ENCODE data around the gene PRKACA. TPM values are rescaled to one million over a fixed set of nuclear protein-coding genes. Genes with fewer than 3 reads are reported as not detected.

The PRKACA gene
- total and polyA plus RNA-seq, 10 of the 15 experiments (the other 5 are each of a cell fraction or from before 2014, with no cell fraction given), result 0.53 to 68.5 (median 11.2) TPM

DNA sequence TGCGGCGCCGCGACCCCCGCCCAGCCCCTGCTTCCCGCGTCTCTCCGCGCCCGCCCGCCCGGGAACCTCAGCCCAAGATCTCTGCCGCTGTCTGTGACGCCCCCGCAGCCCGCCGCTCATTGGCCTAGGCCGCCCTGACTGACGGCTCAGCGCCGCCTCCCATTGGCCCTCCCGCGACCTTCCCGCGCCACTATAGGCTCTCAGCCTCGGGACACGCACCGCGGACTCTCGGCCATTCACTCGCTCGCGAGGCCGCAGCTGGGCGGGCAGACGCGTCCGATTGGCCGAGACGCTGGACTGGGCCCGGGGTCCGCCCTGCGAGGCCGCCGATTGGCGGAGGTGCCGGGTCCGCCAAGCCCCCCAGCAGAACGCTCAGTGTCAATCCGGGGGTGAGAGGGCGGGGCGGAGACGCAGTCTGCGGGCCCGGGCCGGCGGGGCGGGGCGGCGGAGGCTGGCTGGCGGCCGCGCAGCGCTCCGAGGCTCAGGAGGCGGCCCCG lies at the start of gene PRKACA (continued):
- TF ChIP-seq CREM (IDR thresholded peaks at IDR 0.05; ENCODE audit: low read depth) (peak; percentile 91), WRNIP1 (IDR thresholded peaks at IDR 0.05; ENCODE audit: borderline replicate concordance, low read depth, low read length) (no peak), RAD21 (IDR thresholded peaks at IDR 0.05; ENCODE audit: insufficient read depth, low read depth, low read length) (no peak), GATAD2B (conservative IDR thresholded peaks at IDR 0.05; ENCODE audit: low read depth) (no peak), BRCA1 (IDR thresholded peaks at IDR 0.05; ENCODE audit: low read depth, low read length) (no peak), KLF5 (IDR thresholded peaks at IDR 0.05; ENCODE audit: partially characterized antibody) (peak; percentile 93), FOXM1 (IDR thresholded peaks at IDR 0.05; ENCODE audit: low read depth, low read length) (no peak), NR2C1 (IDR thresholded peaks at IDR 0.05) (no peak; the same call in 1 of the 2 replicates), NFIC (IDR thresholded peaks at IDR 0.05; ENCODE audit: low read depth, low read length) (no peak), IRF4 (IDR thresholded peaks at IDR 0.05; ENCODE audit: low read depth, low read length) (no peak), SREBF1 (IDR thresholded peaks at IDR 0.05; ENCODE audit: low read length) (0 out of 2 replicates have a peak, but pooled peaks have one; percentile 26), ETV6 (conservative IDR thresholded peaks at IDR 0.05 in 1 of 2, IDR thresholded peaks at IDR 0.05 in 1 of 2; ENCODE audit: borderline replicate concordance in 1 of 2, low read depth in 1 of 2) (no peak), FOXK2 (IDR thresholded peaks at IDR 0.05) (no peak), TCF3 (IDR thresholded peaks at IDR 0.05; ENCODE audit: borderline replicate concordance, insufficient read depth, low read depth, low read length) (no peak), SMAD5 (IDR thresholded peaks at IDR 0.05; ENCODE audit: low read depth) (no peak), NR2F1 (conservative IDR thresholded peaks at IDR 0.05) (no peak), MEF2A (IDR thresholded peaks at IDR 0.05; ENCODE audit: insufficient read depth, low read depth, low read length) (no peak), POLR2A (IDR thresholded peaks at IDR 0.05; ENCODE audit: low read depth, low read length) (peak; percentile 54; the same call in 1 of the 2 replicates), MTA2 (IDR thresholded peaks at IDR 0.05; ENCODE audit: low read depth) (no peak), MYB (IDR thresholded peaks at IDR 0.05; ENCODE audit: borderline replicate concordance, low read depth, low read length) (no peak)
- TF ChIP-seq, protein P1, sequence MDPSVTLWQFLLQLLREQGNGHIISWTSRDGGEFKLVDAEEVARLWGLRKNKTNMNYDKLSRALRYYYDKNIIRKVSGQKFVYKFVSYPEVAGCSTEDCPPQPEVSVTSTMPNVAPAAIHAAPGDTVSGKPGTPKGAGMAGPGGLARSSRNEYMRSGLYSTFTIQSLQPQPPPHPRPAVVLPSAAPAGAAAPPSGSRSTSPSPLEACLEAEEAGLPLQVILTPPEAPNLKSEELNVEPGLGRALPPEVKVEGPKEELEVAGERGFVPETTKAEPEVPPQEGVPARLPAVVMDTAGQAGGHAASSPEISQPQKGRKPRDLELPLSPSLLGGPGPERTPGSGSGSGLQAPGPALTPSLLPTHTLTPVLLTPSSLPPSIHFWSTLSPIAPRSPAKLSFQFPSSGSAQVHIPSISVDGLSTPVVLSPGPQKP (IDR thresholded peaks at IDR 0.05; ENCODE audit: low read depth, low read length), result no peak
- TF ChIP-seq, protein P2, sequence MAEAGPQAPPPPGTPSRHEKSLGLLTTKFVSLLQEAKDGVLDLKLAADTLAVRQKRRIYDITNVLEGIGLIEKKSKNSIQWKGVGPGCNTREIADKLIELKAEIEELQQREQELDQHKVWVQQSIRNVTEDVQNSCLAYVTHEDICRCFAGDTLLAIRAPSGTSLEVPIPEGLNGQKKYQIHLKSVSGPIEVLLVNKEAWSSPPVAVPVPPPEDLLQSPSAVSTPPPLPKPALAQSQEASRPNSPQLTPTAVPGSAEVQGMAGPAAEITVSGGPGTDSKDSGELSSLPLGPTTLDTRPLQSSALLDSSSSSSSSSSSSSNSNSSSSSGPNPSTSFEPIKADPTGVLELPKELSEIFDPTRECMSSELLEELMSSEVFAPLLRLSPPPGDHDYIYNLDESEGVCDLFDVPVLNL (IDR thresholded peaks at IDR 0.05; ENCODE audit: low read depth, low read length), result no peak
- TF ChIP-seq, protein P3, sequence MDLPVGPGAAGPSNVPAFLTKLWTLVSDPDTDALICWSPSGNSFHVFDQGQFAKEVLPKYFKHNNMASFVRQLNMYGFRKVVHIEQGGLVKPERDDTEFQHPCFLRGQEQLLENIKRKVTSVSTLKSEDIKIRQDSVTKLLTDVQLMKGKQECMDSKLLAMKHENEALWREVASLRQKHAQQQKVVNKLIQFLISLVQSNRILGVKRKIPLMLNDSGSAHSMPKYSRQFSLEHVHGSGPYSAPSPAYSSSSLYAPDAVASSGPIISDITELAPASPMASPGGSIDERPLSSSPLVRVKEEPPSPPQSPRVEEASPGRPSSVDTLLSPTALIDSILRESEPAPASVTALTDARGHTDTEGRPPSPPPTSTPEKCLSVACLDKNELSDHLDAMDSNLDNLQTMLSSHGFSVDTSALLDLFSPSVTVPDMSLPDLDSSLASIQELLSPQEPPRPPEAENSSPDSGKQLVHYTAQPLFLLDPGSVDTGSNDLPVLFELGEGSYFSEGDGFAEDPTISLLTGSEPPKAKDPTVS (IDR thresholded peaks at IDR 0.05; ENCODE audit: low read depth, low read length), result no peak
- TF ChIP-seq, protein P4, sequence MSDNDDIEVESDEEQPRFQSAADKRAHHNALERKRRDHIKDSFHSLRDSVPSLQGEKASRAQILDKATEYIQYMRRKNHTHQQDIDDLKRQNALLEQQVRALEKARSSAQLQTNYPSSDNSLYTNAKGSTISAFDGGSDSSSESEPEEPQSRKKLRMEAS (IDR thresholded peaks at IDR 0.05; ENCODE audit: low read depth, low read length), result no peak
- TF ChIP-seq, protein P5, sequence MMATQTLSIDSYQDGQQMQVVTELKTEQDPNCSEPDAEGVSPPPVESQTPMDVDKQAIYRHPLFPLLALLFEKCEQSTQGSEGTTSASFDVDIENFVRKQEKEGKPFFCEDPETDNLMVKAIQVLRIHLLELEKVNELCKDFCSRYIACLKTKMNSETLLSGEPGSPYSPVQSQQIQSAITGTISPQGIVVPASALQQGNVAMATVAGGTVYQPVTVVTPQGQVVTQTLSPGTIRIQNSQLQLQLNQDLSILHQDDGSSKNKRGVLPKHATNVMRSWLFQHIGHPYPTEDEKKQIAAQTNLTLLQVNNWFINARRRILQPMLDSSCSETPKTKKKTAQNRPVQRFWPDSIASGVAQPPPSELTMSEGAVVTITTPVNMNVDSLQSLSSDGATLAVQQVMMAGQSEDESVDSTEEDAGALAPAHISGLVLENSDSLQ (IDR thresholded peaks at IDR 0.05), result peak; percentile 99
- TF ChIP-seq, protein P6, sequence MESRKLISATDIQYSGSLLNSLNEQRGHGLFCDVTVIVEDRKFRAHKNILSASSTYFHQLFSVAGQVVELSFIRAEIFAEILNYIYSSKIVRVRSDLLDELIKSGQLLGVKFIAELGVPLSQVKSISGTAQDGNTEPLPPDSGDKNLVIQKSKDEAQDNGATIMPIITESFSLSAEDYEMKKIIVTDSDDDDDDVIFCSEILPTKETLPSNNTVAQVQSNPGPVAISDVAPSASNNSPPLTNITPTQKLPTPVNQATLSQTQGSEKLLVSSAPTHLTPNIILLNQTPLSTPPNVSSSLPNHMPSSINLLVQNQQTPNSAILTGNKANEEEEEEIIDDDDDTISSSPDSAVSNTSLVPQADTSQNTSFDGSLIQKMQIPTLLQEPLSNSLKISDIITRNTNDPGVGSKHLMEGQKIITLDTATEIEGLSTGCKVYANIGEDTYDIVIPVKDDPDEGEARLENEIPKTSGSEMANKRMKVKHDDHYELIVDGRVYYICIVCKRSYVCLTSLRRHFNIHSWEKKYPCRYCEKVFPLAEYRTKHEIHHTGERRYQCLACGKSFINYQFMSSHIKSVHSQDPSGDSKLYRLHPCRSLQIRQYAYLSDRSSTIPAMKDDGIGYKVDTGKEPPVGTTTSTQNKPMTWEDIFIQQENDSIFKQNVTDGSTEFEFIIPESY (IDR thresholded peaks at IDR 0.05), result no peak

Data from GM12878 (cell line).